ENCODE results near the gene SETDB1.

DNA sequence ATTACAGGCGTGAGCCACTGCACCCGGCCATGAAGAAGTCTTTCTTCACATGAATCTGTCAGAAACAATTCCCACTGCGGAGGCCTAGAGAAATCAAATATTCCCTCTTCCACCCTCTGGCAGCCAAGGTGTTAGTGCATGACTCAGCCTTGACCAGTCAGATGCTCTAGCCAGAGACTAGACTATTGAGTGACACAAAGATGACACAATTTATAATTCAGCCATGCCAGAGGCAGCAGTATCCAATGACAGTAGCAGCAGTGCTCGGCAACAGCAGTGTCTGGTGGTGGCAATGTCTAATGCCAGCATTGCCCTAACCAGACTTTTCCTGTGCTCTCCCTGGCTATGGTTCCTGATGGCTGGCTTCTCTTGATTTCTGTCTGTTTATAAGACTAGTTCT lies 30.5 kb upstream of the SETDB1 start:
- TF ChIP-seq, protein P1, sequence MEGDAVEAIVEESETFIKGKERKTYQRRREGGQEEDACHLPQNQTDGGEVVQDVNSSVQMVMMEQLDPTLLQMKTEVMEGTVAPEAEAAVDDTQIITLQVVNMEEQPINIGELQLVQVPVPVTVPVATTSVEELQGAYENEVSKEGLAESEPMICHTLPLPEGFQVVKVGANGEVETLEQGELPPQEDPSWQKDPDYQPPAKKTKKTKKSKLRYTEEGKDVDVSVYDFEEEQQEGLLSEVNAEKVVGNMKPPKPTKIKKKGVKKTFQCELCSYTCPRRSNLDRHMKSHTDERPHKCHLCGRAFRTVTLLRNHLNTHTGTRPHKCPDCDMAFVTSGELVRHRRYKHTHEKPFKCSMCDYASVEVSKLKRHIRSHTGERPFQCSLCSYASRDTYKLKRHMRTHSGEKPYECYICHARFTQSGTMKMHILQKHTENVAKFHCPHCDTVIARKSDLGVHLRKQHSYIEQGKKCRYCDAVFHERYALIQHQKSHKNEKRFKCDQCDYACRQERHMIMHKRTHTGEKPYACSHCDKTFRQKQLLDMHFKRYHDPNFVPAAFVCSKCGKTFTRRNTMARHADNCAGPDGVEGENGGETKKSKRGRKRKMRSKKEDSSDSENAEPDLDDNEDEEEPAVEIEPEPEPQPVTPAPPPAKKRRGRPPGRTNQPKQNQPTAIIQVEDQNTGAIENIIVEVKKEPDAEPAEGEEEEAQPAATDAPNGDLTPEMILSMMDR (IDR thresholded peaks at IDR 0.05) = no peak
- no peak for TF ChIP-seq POLR2AphosphoS5 (IDR thresholded peaks at IDR 0.05)

Data from prostate gland (tissue), 2 donors.